ENCODE measurements around the gene ATG16L1. TPM values are rescaled to one million over a fixed set of nuclear protein-coding genes. Genes with fewer than 3 reads are reported as not detected.

Gene ATG16L1
- total RNA-seq, 2 experiments from 2014 or later, result 55.9 to 58.9 TPM

DNA sequence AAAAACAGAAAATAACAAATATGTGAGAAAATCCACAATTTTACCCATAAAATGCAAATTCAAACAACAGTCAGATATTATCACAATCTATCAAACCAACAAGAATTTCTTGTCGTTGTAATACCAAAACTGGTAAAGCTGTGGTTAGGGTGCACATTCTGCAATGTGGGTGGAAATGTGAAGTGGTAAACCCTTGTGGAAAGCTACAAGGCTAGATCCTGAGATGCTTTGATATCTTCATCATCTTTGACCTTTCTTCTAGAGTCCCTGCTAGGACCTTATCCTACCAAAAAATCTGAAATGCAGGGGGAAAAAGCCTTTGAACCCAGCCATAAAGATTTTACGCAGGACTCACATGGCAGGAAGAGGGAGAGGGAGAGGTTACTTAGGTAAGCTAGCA lies 17.2 kb upstream of the ATG16L1 start:
- Mint-ChIP-seq H3K4me3 (peak overlapping the region; percentile 22), H3K27me3 (no peaks in the 10 kb centered on the region), H3K36me3 (ENCODE audit: low read depth) (peaks cover 17% of the 10 kb centered on the region), H3K4me1 (peaks cover 84% of the 10 kb centered on the region), H3K9me3 (peaks cover 5% of the 10 kb centered on the region), H3K27ac (peak overlapping the region; percentile 91)
- ChIA-PET CTCF (interaction anchor here (0.6 to 8.9 kb wide), 5 partner anchors 10 to 181 kb away, joined by 3 to 86 read pairs (median 5); partner anchors contain the start of gene ATG16L1), POLR2A (interaction anchor here (1.0 to 4.0 kb wide), 13 partner anchors 9 to 462 kb away, joined by 3 to 13 read pairs (median 4); partner anchors contain the start of genes ATG16L1 and INPP5D)
- DNase-seq, result peak; percentile 52

DNA sequence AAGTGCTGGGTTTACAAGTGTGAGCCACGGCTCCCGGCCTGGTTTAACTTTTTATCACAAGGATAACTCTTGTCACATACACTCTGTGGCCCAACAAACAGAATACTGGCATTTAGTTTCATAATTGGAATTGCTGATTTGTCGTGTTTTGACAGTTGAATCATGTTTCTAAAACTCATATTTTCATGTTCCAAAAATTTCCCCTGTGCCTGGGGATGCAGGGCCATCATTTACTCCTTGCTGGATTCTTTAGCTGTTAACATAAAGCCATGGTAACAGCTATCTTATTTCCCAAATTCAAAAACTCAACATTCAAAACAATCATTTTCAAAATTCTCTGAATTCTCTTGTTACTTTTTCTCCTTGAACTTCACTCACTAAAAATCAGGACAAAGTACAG lies 16.5 kb upstream of the ATG16L1 start:
- Mint-ChIP-seq H3K36me3 (ENCODE audit: low read depth) (peaks cover 21% of the 10 kb centered on the region), H3K27ac (peak overlapping the region; percentile 91), H3K9me3 (peaks cover 5% of the 10 kb centered on the region), H3K4me3 (no peak overlapping the region), H3K4me1 (peaks cover 84% of the 10 kb centered on the region), H3K27me3 (no peaks in the 10 kb centered on the region)
- ChIA-PET POLR2A (interaction anchor here (1.0 to 2.3 kb wide), 11 partner anchors 8 to 462 kb away, joined by 3 to 11 read pairs (median 4); partner anchors contain the start of genes ATG16L1 and INPP5D), CTCF (interaction anchor here (0.6 to 8.9 kb wide), 7 partner anchors 9 to 181 kb away, joined by 3 to 86 read pairs (median 5); partner anchors contain the start of genes ATG16L1 and INPP5D)
- no peak for DNase-seq

- ChIA-PET CTCF (interaction anchor here (0.6 to 8.9 kb wide), 3 partner anchors 15 to 175 kb away, joined by 3 to 86 read pairs (median 4); partner anchors contain the start of genes ATG16L1 and INPP5D), POLR2A (interaction anchor here (1.3 to 1.5 kb wide), 3 partner anchors 15 to 158 kb away, joined by 3 to 4 read pairs (median 3); no protein-coding TSS in a partner anchor)
- no peaks in the 10 kb centered on the region for H3K27me3 Mint-ChIP-seq
Measured at GRCh38 chr2:233235977-233236376, 15.5 kb upstream of the ATG16L1 start.

GRCh38 chr2:233236820-233237589 lies 14.5 kb upstream of the ATG16L1 start:
- POLR2A ChIA-PET, result interaction anchor here (1.3 kb wide), 2 partner anchors 14 to 68 kb away, joined by 3 to 4 read pairs; no protein-coding TSS in a partner anchor
- peaks cover 21% of the 10 kb centered on the region for H3K36me3 Mint-ChIP-seq (ENCODE audit: low read depth)
- CTCF ChIA-PET, result interaction anchor here (0.6 to 8.9 kb wide), 2 partner anchors 14 to 157 kb away, joined by 3 to 86 read pairs; partner anchors contain the start of gene ATG16L1
- no peak overlapping the region for H3K4me3 Mint-ChIP-seq
- peaks cover 82% of the 10 kb centered on the region for H3K4me1 Mint-ChIP-seq
- no peak overlapping the region for H3K27ac Mint-ChIP-seq
- no peaks in the 10 kb centered on the region for H3K27me3 Mint-ChIP-seq
- peaks cover 5% of the 10 kb centered on the region for H3K9me3 Mint-ChIP-seq
- no peak for DNase-seq

More at GRCh38 chr2:233235977-233236376, 15.5 kb upstream of the ATG16L1 start:
- DNase-seq, result no peak
- Mint-ChIP-seq H3K4me3 (no peak overlapping the region), H3K9me3 (peaks cover 5% of the 10 kb centered on the region), H3K36me3 (ENCODE audit: low read depth) (peaks cover 21% of the 10 kb centered on the region), H3K4me1 (peaks cover 82% of the 10 kb centered on the region), H3K27ac (no peak overlapping the region)

GRCh38 chr2:233240897-233241296 lies 10.6 kb upstream of the ATG16L1 start:
- Mint-ChIP-seq H3K27me3 (no peaks in the 10 kb centered on the region), H3K4me1 (peaks cover 67% of the 10 kb centered on the region), H3K36me3 (ENCODE audit: low read depth) (peaks cover 19% of the 10 kb centered on the region), H3K4me3 (peak overlapping the region; percentile 4), H3K27ac (peak overlapping the region; percentile 82), H3K9me3 (peaks cover 5% of the 10 kb centered on the region)
- ChIA-PET POLR2A (interaction anchor here (0.8 to 2.4 kb wide), 11 partner anchors 8 to 812 kb away, joined by 3 to 21 read pairs (median 4); partner anchors contain the start of genes ATG16L1 and INPP5D), CTCF (interaction anchor here (1.3 to 3.6 kb wide), 4 partner anchors 9 to 180 kb away, joined by 4 to 29 read pairs (median 14); partner anchors contain the start of genes ATG16L1 and INPP5D)
- peak; percentile 66 for DNase-seq

DNA sequence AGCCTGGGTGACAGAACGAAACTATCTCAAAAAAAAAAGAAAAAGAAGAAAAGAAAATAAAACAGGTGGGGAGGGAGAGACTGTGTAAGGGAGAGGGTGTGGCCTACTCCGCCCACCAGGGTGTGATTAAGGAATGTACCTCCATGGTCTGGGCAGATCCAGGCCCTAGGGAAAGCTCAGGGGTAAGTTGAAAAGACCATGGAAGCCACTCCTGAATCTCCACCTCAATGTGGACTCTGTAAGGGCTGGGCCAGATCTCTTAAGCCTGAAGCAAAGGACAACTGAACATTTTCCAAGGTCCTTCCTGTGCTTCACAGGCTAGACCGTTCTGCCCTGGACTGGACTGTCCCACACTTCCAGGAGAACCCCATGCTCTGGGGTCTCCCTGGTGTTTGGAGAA lies 9.7 kb upstream of the ATG16L1 start:
- Mint-ChIP-seq H3K36me3 (ENCODE audit: low read depth) (peaks cover 18% of the 10 kb centered on the region), H3K9me3 (peaks cover 5% of the 10 kb centered on the region), H3K4me3 (peak overlapping the region; percentile 10), H3K4me1 (peaks cover 65% of the 10 kb centered on the region), H3K27ac (peak overlapping the region; percentile 82), H3K27me3 (no peaks in the 10 kb centered on the region)
- ChIA-PET CTCF (interaction anchor here (3.1 to 3.6 kb wide), 2 partner anchors 9 to 10 kb away, joined by 25 to 29 read pairs; partner anchors contain the start of gene ATG16L1), POLR2A (interaction anchor here (1.0 to 2.4 kb wide), 4 partner anchors 10 to 182 kb away, joined by 4 to 20 read pairs (median 10); partner anchors contain the start of genes ATG16L1 and INPP5D)
- DNase-seq, result no peak

DNA sequence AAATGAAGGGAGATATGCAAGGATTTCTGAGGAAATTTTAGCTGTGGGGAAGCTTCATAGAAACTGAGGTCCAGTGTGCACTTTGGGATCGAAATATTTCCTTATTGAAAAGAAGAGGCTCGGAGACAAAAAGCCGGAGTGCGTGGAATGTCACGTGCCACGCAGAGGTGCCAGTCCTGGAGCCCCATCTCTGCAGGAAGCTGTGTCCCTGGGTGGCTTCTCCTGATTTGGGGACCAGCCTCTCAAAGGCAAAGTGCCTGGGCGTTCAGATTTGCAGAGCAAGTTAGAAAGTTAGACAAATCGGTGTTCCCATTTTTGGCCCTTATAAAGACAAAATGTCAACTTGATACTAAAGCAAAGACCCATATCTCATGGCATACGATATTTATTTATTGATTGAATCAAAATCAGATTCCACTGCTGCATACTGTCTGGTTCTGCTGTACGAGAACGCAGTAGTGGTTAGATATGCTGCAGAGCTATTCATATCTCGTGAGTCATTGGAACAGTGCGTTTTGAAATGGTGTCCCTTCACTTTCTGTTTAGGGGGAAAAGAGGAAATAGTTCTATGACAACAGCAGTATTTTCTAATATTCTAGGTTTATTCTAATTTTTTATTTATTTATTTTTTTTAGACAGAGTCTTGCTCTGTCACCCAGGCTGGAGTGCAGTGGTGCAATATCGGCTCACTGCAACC lies 9.1 kb upstream of the ATG16L1 start:
- H3K9me3 Mint-ChIP-seq, result peaks cover 3% of the 10 kb centered on the region
- peaks cover 66% of the 10 kb centered on the region for H3K4me1 Mint-ChIP-seq
- peaks cover 13% of the 10 kb centered on the region for H3K36me3 Mint-ChIP-seq (ENCODE audit: low read depth)
- no peak overlapping the region for H3K4me3 Mint-ChIP-seq
- H3K27ac Mint-ChIP-seq, result peak overlapping the region; percentile 82
- H3K27me3 Mint-ChIP-seq, result no peaks in the 10 kb centered on the region
- ChIA-PET POLR2A (interaction anchor here (0.6 to 2.4 kb wide), 4 partner anchors 9 to 182 kb away, joined by 3 to 20 read pairs (median 10); partner anchors contain the start of genes ATG16L1 and INPP5D), CTCF (interaction anchor here (0.6 to 3.6 kb wide), 3 partner anchors 9 to 376 kb away, joined by 4 to 29 read pairs (median 25); partner anchors contain the start of gene ATG16L1)
- DNase-seq, result no peak

DNA sequence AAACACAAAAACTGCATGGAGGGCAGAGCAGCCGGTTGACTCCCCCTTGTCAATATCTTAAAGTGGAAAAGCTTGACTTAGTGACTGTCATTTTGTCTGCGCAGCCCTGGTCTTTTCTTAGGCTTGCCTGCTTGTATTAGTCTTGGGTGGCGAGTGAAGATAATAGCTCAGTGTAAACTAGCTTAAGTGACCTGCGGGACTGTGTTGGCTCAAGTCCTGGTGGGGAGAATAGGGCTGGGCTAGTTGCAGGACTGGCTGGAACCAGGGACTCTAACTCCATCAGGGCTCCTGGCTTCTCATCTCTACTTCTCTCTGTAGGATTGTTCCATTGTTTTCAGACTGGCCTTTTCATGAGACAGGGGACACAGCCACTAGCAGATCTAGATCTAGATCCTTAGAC lies 8.1 kb upstream of the ATG16L1 start:
- no peak for DNase-seq
- peaks cover 10% of the 10 kb centered on the region for H3K36me3 Mint-ChIP-seq (ENCODE audit: low read depth)
- no peaks in the 10 kb centered on the region for H3K9me3 Mint-ChIP-seq
- H3K4me1 Mint-ChIP-seq, result peaks cover 66% of the 10 kb centered on the region
- ChIA-PET POLR2A (interaction anchor here (0.6 to 1.5 kb wide), 3 partner anchors 9 to 34 kb away, joined by 3 to 5 read pairs (median 4); no protein-coding TSS in a partner anchor), CTCF (interaction anchor here (3.6 kb wide), 1 partner anchor 12 kb away, joined by 25 read pairs; no protein-coding TSS in a partner anchor)
- H3K27me3 Mint-ChIP-seq, result no peaks in the 10 kb centered on the region
- H3K4me3 Mint-ChIP-seq, result no peak overlapping the region
- no peak overlapping the region for H3K27ac Mint-ChIP-seq

GRCh38 chr2:233244818-233245217 lies 6.7 kb upstream of the ATG16L1 start:
- no peak overlapping the region for H3K27ac Mint-ChIP-seq
- ChIA-PET POLR2A (interaction anchor here (1.1 to 1.4 kb wide), 2 partner anchors 13 to 23 kb away, joined by 3 to 4 read pairs; no protein-coding TSS in a partner anchor), CTCF (interaction anchor here (0.7 to 1.1 kb wide), 3 partner anchors 10 to 23 kb away, joined by 3 to 6 read pairs (median 3); no protein-coding TSS in a partner anchor)

DNA sequence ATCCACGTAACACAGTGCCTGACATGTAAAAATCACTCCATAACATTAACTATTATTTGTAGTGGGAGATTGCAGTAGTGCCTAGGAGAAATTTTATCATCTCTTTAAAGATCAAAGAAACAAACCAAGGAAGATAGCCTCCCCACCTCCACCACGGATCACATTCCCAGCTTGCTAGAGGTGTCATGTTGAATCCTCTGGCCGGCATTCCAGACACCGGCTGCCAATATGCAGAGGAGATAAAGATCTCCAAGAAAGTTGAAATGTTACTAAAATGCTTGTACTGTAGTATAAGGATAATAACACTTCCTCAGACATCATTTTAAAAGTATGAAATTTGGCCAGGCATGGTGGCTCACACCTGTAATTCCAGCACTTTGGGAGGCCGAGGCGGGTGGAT lies 6.1 kb upstream of the ATG16L1 start:
- no peak for DNase-seq
- Mint-ChIP-seq H3K4me3 (no peak overlapping the region), H3K4me1 (peaks cover 66% of the 10 kb centered on the region), H3K27ac (no peak overlapping the region), H3K27me3 (no peaks in the 10 kb centered on the region), H3K36me3 (ENCODE audit: low read depth) (no peaks in the 10 kb centered on the region), H3K9me3 (no peaks in the 10 kb centered on the region)
- CTCF ChIA-PET, result no interaction called here
- POLR2A ChIA-PET, result interaction anchor here (0.9 kb wide), 1 partner anchor 14 kb away, joined by 3 read pairs; no protein-coding TSS in a partner anchor

More at GRCh38 chr2:233244818-233245217, 6.7 kb upstream of the ATG16L1 start:
- no peak overlapping the region for H3K4me3 Mint-ChIP-seq
- H3K9me3 Mint-ChIP-seq, result no peaks in the 10 kb centered on the region
- DNase-seq, result no peak
- H3K27me3 Mint-ChIP-seq, result no peaks in the 10 kb centered on the region
- no peaks in the 10 kb centered on the region for H3K36me3 Mint-ChIP-seq (ENCODE audit: low read depth)
- peaks cover 64% of the 10 kb centered on the region for H3K4me1 Mint-ChIP-seq

- H3K9me3 Mint-ChIP-seq, result no peaks in the 10 kb centered on the region
- peak overlapping the region; percentile 91 for H3K27ac Mint-ChIP-seq
- no peak for DNase-seq
- peaks cover 2% of the 10 kb centered on the region for H3K36me3 Mint-ChIP-seq (ENCODE audit: low read depth)
- ChIA-PET POLR2A (interaction anchor here (0.8 to 1.4 kb wide), 4 partner anchors 12 to 21 kb away, joined by 3 to 5 read pairs (median 4); no protein-coding TSS in a partner anchor), CTCF (interaction anchor here (0.5 to 1.0 kb wide), 2 partner anchors 12 to 16 kb away, joined by 3 to 5 read pairs; no protein-coding TSS in a partner anchor)
- H3K4me3 Mint-ChIP-seq, result no peak overlapping the region
- H3K27me3 Mint-ChIP-seq, result no peaks in the 10 kb centered on the region
- peaks cover 60% of the 10 kb centered on the region for H3K4me1 Mint-ChIP-seq
Measured at GRCh38 chr2:233247116-233247515, 4.4 kb upstream of the ATG16L1 start.

DNA sequence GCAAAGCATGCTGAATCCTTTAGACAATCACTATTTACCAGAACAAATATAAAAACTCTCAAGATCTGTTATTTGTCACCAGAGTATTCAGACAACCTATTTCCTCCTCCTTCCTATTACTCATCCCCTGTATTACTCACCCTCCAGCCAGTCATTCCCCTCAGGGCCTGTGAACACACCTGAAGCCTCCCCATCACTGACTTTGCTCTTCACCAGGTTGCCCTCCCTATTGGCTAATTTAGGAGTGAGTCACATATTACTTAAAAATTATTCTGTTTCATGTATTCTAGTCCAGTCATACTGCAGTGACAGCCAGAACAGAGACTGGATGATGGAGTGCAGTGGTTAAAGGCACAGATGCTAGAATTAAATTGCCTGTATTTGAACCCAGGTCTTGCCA lies 3.7 kb upstream of the ATG16L1 start:
- ChIA-PET CTCF (interaction anchor here (1.0 kb wide), 1 partner anchor 17 kb away, joined by 3 read pairs; no protein-coding TSS in a partner anchor), POLR2A (interaction anchor here (1.0 to 1.4 kb wide), 2 partner anchors 13 to 17 kb away, joined by 3 to 4 read pairs; no protein-coding TSS in a partner anchor)
- Mint-ChIP-seq H3K4me1 (peaks cover 56% of the 10 kb centered on the region), H3K36me3 (ENCODE audit: low read depth) (peaks cover 7% of the 10 kb centered on the region), H3K9me3 (no peaks in the 10 kb centered on the region), H3K27ac (peak overlapping the region; percentile 91), H3K4me3 (no peak overlapping the region), H3K27me3 (no peaks in the 10 kb centered on the region)
- DNase-seq, result peak; percentile 64
